GM19372 (cell line): Measurements from ENCODE around the gene WWP2.

Source experiments
- ATAC-seq: cut with Tn5 transposase; IDR thresholded peaks from one replicate; pipeline ENCODE4 v1.9.1; 2021; ENCODE audit warnings: mild to moderate bottlenecking, low read depth, moderate library complexity; ENCODE audit not compliant: unreplicated experiment

Gene WWP2

GRCh38 chr16:69883744-69884143 is 121.6 kb downstream of the WWP2 start:
- ATAC-seq, result no peak

GRCh38 chr16:69885722-69886121 is 123.6 kb downstream of the WWP2 start:
- ATAC-seq, result no peak

- ATAC-seq, result no peak
Measured at GRCh38 chr16:69886726-69887125, 124.6 kb downstream of the WWP2 start.

GRCh38 chr16:69888005-69888590 is 126.0 kb downstream of the WWP2 start:
- ATAC-seq, result no peak

- no peak for ATAC-seq
Measured at GRCh38 chr16:69889295-69889964, 127.3 kb downstream of the WWP2 start.

DNA sequence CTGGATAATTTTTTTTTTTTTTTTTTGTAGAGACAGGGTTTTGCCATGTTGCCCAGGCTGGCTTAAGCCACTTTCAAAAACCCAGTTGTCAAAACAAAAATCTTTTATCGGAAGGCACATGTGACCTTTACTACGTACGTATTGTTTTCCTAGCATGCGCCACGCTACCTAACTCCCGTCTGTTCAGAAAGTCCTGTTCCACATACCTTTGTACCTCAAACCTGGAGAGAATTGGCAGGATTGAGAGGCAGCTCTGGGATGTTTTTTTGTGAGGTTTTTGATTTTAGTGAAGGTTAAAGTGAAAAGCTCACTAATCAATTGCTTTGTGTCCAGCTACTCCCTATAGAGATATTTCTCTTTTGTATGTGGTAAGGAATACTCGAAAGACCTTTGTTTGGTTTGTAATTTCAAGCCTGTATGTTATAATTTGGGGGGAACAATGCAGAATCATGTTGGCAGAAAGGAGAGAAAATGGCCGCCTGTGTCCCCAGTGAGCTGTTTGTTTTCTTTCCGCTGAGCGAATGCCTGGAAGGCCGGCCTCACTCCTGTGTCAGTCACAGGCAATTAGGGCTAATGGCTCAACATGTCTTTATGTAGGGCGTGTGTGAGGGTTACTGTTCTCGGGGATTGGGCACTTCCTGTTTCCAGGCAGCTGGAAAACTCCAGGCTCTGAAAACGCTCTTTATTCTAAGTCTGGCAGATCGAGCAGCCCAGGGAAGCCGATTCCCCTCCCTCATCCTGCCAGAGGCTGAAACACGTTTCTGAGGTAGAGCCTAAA is 128.2 kb downstream of the WWP2 start:
- no peak for ATAC-seq

DNA sequence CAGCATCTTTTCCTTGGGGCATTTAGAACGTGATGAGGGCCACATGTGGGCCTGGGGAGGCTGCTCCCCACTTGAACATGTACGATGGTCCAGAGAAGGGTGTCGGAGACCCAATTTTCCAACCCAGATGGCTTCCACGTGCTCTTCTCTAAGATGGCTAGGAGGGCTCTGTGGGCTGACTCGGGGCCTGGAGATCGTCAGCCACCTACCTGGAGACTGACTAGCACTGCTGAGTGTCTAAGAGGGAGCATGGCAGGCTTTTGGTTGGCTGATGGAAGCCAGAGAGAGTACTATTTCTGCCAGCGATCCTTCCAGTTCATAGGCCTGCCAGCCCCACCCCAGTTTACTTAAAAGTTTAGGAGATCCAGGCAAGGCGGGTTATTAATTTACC is 128.8 kb downstream of the WWP2 start:
- ATAC-seq, result no peak

DNA sequence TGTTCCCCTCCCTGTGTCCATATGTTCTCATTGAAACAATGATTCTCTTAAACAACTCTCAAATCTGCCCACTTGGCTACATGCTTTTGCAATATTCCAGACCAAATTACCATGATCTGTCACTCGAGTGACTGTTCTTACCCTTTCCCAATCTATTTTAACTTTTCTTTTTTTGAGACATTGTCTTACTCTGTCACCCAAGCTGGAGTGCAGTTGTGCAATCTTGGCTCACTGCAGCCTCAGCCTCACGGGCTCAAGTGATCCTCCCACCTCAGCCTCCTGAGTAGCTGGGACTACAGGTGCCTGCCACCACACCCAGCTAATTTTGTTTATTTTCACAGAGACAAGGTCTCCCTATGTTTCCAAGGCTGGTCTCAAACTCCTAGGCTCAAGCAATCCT is 130.2 kb downstream of the WWP2 start:
- no peak for ATAC-seq

DNA sequence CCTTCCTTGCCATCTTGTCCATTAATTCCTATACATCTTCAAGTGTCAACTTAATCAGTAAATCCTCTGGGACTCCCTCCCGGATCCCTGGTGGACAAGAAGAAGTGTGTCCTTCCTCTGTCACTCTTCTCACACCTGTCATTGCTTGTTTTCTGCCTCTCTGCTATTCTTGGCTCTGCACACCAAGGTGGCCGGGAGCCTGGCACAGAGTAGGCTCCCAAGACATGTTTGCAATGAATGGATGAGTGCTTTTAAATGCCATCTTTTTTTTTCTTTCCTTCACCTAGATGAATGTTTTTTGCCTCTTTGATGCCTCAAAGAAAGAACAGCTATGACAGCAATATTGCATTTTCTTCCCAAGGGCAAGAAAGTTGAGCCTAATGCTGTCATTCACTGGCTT is 131.0 kb downstream of the WWP2 start:
- ATAC-seq, result no peak

DNA sequence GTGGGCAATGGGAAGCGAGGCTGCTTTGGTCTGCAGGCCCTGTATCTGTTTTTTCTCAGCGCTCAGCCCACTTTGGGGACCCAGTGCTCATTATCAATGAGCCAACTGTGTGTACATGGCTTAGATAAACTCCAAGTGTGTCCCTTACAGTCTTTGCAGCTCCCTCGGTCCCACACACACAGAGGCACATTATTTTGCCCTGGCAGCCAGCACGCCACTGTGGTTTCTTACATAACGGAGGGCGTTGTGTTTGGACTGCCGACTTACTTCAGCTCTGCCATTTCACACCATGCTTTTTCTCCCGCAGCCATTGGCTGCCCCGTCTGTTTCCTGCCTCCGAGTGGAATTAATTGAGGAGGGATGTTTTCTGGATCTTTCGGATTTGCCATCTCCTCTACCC is 132.5 kb downstream of the WWP2 start:
- ATAC-seq, result no peak

DNA sequence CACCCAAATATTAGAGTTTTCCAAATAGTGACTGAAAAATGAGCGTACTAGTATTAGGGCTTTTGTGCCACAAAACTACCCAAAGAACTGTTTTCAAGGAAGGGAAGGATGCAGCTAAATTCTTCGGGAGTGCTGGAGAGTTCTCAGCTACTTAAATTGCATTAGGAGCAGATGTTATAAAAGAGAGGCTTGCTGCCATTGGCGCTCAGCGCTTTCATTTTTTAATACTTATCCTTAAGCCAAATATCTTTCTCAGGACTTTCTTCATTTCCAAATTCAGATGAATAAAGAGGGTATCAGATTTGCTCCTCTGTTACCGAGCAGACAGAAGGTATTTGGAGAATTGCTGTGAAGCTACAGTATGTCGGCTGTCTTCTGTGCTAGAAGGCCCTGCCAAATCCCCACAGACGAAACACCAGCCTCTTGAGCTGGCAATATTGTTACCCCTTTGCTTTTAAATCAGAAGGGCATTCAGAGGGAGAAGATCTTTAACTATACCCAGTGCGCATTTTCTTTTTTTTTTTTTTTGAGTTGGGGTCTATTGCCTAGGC is 141.8 kb downstream of the WWP2 start:
- no peak for ATAC-seq

- no peak for ATAC-seq
Measured at GRCh38 chr16:69904495-69905170, 142.5 kb downstream of the WWP2 start.

- no peak for ATAC-seq
Measured at GRCh38 chr16:69905171-69905555, 143.0 kb downstream of the WWP2 start.

DNA sequence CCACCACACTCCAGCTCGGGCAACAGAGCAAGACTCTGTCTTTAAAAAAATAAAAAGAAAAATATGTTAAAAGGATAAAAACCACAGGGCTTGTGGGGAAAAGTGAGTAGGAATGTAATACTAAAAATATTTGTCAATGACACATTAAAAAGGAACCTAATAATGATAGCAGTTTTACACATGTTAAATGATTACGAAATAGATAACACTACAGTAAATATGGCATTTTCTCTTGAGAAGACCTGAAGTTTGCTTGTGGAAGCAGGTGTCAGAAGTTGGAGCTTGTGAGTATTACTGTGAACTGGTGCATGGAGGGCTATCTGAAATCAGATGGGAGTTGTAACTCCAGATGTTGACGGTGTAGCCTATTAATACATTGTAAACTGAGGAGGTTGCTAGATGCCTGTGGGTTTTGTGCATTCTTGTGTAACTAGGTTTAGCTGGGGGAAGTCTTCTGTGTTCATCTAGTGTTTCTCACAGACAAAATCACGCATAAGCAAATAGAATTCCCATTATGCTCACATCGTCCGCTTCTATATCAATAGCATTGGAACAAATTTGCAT is 144.8 kb downstream of the WWP2 start:
- ATAC-seq, result no peak

- ATAC-seq, result no peak
Measured at GRCh38 chr16:69909043-69909442, 146.9 kb downstream of the WWP2 start.

DNA sequence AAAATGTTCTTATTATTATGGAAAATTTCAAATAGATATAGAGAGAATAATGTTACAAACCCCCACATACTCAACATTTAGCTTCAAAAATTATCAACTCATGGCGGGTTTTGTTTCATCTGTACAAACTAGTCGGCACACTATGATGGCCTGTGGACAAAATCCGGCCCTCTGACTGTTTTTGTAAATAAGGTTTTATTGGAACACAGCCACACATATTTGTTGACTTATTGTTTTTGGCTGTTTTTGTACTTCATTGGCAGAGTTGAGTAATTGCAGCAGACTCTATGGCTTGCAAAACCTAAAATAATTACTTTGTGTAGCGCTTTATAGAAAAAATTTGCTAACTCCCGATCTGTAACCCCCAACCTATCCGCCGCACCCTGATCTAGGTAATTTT is 147.6 kb downstream of the WWP2 start:
- ATAC-seq, result no peak

- ATAC-seq, result no peak
Measured at GRCh38 chr16:69910964-69911363, 148.8 kb downstream of the WWP2 start.

GRCh38 chr16:69916462-69916861 is 154.3 kb downstream of the WWP2 start:
- no peak for ATAC-seq

DNA sequence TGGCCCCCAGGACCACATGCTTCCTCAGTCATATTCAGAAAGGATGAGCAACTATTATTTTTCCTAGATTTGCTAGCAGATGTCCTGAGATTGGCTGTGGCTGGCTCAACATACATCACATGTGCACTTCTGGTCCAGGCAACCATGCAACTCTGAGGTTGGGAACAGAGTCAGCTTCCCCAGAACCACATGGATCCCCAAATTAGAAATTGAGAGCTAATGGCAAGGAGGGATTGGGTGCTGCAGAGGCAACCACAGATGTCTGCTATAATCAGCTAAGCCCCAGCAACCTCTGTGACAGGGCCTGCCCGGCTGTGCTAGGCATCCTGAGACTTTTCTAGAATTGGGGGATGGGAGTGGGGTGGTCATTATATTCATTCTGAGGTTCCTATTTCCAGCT is 155.2 kb downstream of the WWP2 start:
- ATAC-seq, result no peak

GRCh38 chr16:69917739-69918138 is 155.6 kb downstream of the WWP2 start:
- ATAC-seq, result no peak

DNA sequence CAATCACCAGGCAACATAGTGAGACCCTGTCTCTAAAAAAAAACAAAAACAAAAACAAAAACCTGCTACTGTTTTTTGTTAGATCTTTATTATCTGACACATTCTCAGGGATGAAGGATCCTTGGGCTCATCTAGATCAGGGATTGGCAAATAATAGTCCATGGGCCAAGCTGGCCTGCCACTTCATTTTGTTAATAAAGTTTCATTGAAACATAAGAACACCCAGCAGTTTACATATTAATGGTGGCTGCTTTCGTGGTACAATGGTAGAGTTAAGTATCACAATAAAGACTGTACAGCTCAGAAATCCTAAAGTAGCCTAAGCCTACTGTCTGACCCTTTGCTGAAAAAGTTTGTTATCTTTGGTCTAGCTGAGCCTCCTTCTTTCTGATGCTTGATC is 156.1 kb downstream of the WWP2 start:
- ATAC-seq, result no peak
